ENCODE data around the gene ADD1. TPM values are rescaled to one million over a fixed set of nuclear protein-coding genes. Genes with fewer than 3 reads are reported as not detected.

The ADD1 gene
- total and polyA plus RNA-seq, 2 of the 13 experiments (the other 11 are each of a cell fraction or from before 2014, with no cell fraction given) = 73.9 to 122 TPM

- TF ChIP-seq, protein P1, sequence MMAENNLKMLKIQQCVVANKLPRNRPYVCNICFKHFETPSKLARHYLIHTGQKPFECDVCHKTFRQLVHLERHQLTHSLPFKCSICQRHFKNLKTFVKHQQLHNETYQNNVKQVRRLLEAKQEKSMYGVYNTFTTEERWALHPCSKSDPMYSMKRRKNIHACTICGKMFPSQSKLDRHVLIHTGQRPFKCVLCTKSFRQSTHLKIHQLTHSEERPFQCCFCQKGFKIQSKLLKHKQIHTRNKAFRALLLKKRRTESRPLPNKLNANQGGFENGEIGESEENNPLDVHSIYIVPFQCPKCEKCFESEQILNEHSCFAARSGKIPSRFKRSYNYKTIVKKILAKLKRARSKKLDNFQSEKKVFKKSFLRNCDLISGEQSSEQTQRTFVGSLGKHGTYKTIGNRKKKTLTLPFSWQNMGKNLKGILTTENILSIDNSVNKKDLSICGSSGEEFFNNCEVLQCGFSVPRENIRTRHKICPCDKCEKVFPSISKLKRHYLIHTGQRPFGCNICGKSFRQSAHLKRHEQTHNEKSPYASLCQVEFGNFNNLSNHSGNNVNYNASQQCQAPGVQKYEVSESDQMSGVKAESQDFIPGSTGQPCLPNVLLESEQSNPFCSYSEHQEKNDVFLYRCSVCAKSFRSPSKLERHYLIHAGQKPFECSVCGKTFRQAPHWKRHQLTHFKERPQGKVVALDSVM (CRISPR knock-in tag; IDR thresholded peaks at IDR 0.05) = peak; percentile 53; the same call in 1 of the 2 replicates
- no peak for TF ChIP-seq NR2F6 (IDR thresholded peaks at IDR 0.05)
- TF ChIP-seq NR2F6 (CRISPR knock-in tag; IDR thresholded peaks at IDR 0.05) = peak; percentile 44
- TF ChIP-seq, protein P2, sequence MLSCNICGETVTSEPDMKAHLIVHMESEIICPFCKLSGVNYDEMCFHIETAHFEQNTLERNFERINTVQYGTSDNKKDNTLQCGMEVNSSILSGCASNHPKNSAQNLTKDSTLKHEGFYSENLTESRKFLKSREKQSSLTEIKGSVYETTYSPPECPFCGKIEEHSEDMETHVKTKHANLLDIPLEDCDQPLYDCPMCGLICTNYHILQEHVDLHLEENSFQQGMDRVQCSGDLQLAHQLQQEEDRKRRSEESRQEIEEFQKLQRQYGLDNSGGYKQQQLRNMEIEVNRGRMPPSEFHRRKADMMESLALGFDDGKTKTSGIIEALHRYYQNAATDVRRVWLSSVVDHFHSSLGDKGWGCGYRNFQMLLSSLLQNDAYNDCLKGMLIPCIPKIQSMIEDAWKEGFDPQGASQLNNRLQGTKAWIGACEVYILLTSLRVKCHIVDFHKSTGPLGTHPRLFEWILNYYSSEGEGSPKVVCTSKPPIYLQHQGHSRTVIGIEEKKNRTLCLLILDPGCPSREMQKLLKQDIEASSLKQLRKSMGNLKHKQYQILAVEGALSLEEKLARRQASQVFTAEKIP (CRISPR knock-in tag; IDR thresholded peaks at IDR 0.05; ENCODE audit: borderline replicate concordance) = no peak
- TF ChIP-seq, protein P3, sequence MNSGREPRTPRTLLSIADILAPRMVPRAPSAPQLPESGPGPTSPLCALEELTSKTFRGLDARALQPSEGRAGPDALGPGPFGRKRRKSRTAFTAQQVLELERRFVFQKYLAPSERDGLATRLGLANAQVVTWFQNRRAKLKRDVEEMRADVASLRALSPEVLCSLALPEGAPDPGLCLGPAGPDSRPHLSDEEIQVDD (CRISPR knock-in tag; IDR thresholded peaks at IDR 0.05; ENCODE audit: borderline replicate concordance) = peak; percentile 86; the same call in 1 of the 2 replicates
- peak; percentile 95 for TF ChIP-seq KDM2A (CRISPR knock-in tag; IDR thresholded peaks at IDR 0.05; ENCODE audit: borderline replicate concordance, low read depth)
- TF ChIP-seq SSRP1 (CRISPR knock-in tag; IDR thresholded peaks at IDR 0.05) = no peak
- 0 out of 2 replicates have a peak, but pooled peaks have one; percentile 26 for TF ChIP-seq SIN3B (IDR thresholded peaks at IDR 0.05; ENCODE audit: low read length)
- TF ChIP-seq, protein P4, sequence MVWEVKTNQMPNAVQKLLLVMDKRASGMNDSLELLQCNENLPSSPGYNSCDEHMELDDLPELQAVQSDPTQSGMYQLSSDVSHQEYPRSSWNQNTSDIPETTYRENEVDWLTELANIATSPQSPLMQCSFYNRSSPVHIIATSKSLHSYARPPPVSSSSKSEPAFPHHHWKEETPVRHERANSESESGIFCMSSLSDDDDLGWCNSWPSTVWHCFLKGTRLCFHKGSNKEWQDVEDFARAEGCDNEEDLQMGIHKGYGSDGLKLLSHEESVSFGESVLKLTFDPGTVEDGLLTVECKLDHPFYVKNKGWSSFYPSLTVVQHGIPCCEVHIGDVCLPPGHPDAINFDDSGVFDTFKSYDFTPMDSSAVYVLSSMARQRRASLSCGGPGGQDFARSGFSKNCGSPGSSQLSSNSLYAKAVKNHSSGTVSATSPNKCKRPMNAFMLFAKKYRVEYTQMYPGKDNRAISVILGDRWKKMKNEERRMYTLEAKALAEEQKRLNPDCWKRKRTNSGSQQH (CRISPR knock-in tag; IDR thresholded peaks at IDR 0.05; ENCODE audit: low read depth) = peak; percentile 82; the same call in 1 of the 2 replicates
- TF ChIP-seq, protein P5, sequence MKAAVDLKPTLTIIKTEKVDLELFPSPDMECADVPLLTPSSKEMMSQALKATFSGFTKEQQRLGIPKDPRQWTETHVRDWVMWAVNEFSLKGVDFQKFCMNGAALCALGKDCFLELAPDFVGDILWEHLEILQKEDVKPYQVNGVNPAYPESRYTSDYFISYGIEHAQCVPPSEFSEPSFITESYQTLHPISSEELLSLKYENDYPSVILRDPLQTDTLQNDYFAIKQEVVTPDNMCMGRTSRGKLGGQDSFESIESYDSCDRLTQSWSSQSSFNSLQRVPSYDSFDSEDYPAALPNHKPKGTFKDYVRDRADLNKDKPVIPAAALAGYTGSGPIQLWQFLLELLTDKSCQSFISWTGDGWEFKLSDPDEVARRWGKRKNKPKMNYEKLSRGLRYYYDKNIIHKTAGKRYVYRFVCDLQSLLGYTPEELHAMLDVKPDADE (CRISPR knock-in tag; IDR thresholded peaks at IDR 0.05) = 0 out of 2 replicates have a peak, but pooled peaks have one; percentile 82
- no peak; the same call in 1 of the 2 replicates for TF ChIP-seq GRHL1 (CRISPR knock-in tag; conservative IDR thresholded peaks at IDR 0.05)
- TF ChIP-seq, protein P6, sequence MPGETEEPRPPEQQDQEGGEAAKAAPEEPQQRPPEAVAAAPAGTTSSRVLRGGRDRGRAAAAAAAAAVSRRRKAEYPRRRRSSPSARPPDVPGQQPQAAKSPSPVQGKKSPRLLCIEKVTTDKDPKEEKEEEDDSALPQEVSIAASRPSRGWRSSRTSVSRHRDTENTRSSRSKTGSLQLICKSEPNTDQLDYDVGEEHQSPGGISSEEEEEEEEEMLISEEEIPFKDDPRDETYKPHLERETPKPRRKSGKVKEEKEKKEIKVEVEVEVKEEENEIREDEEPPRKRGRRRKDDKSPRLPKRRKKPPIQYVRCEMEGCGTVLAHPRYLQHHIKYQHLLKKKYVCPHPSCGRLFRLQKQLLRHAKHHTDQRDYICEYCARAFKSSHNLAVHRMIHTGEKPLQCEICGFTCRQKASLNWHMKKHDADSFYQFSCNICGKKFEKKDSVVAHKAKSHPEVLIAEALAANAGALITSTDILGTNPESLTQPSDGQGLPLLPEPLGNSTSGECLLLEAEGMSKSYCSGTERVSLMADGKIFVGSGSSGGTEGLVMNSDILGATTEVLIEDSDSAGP (CRISPR knock-in tag; IDR thresholded peaks at IDR 0.05; ENCODE audit: borderline replicate concordance) = peak; percentile 93
- no peak for TF ChIP-seq IKZF4 (CRISPR knock-in tag; IDR thresholded peaks at IDR 0.05; ENCODE audit: borderline replicate concordance, low read depth, not compliant biosample characterization)
- TF ChIP-seq, protein P7, sequence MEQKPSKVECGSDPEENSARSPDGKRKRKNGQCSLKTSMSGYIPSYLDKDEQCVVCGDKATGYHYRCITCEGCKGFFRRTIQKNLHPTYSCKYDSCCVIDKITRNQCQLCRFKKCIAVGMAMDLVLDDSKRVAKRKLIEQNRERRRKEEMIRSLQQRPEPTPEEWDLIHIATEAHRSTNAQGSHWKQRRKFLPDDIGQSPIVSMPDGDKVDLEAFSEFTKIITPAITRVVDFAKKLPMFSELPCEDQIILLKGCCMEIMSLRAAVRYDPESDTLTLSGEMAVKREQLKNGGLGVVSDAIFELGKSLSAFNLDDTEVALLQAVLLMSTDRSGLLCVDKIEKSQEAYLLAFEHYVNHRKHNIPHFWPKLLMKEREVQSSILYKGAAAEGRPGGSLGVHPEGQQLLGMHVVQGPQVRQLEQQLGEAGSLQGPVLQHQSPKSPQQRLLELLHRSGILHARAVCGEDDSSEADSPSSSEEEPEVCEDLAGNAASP (CRISPR knock-in tag; IDR thresholded peaks at IDR 0.05; ENCODE audit: borderline replicate concordance) = peak; percentile 81
- TF ChIP-seq ZNF558 (CRISPR knock-in tag; IDR thresholded peaks at IDR 0.05; ENCODE audit: borderline replicate concordance) = peak; percentile 33; the same call in 1 of the 2 replicates
Measured at GRCh38 chr4:2963175-2963965, 119.7 kb downstream of the ADD1 start, which contains the start of the genes GRK4 and NOP14 (continued).
